GM19372 (cell line): ENCODE data around the gene SEMA6D.
"Not testable (repeated sequence)": the region's sequence is repeated elsewhere in the genome, so short reads cannot be mapped to it uniquely, and the experiment has no call there.

ENCODE experiments used
- ATAC-seq: cut with Tn5 transposase; IDR thresholded peaks from one replicate; pipeline ENCODE4 v1.9.1; 2021; ENCODE audit warnings: mild to moderate bottlenecking, low read depth, moderate library complexity; ENCODE audit not compliant: unreplicated experiment

Gene SEMA6D

GRCh38 chr15:47715856-47716445, 1.4 kb upstream of the SEMA6D start:
- no peak for ATAC-seq

- ATAC-seq: no peak
Measured at GRCh38 chr15:47716516-47716915, 789 bp upstream of the SEMA6D start.

- ATAC-seq: no peak
Measured at GRCh38 chr15:47718497-47719437, 1.5 kb downstream of the SEMA6D start.

- no peak for ATAC-seq
Measured at GRCh38 chr15:47719730-47720129, 2.4 kb downstream of the SEMA6D start.

GRCh38 chr15:47720555-47720954, 3.2 kb downstream of the SEMA6D start:
- ATAC-seq: no peak

GRCh38 chr15:47721676-47722075, 4.4 kb downstream of the SEMA6D start:
- no peak for ATAC-seq

- no peak for ATAC-seq
Measured at GRCh38 chr15:47724346-47724745, 7.0 kb downstream of the SEMA6D start.

- ATAC-seq: no peak
Measured at GRCh38 chr15:47725051-47725450, 7.7 kb downstream of the SEMA6D start.

GRCh38 chr15:47725906-47726305, 8.6 kb downstream of the SEMA6D start:
- no peak for ATAC-seq

GRCh38 chr15:47726399-47726823, 9.1 kb downstream of the SEMA6D start:
- no peak for ATAC-seq

- ATAC-seq: no peak
Measured at GRCh38 chr15:47727137-47727536, 9.8 kb downstream of the SEMA6D start.

GRCh38 chr15:47727676-47728075, 10.4 kb downstream of the SEMA6D start:
- ATAC-seq: no peak

GRCh38 chr15:47728426-47728825, 11.1 kb downstream of the SEMA6D start:
- ATAC-seq: no peak

- no peak for ATAC-seq
Measured at GRCh38 chr15:47728886-47729285, 11.6 kb downstream of the SEMA6D start.

GRCh38 chr15:47731230-47731629, 13.9 kb downstream of the SEMA6D start:
- no peak for ATAC-seq

- no peak for ATAC-seq
Measured at GRCh38 chr15:47732248-47732647, 14.9 kb downstream of the SEMA6D start.

- no peak for ATAC-seq
Measured at GRCh38 chr15:47733085-47733484, 15.8 kb downstream of the SEMA6D start.

GRCh38 chr15:47736143-47736786, 19.0 kb downstream of the SEMA6D start:
- ATAC-seq: no peak

GRCh38 chr15:47737477-47737876, 20.2 kb downstream of the SEMA6D start:
- no peak for ATAC-seq

- not testable (repeated sequence) for ATAC-seq
Measured at GRCh38 chr15:47738144-47738825, 21.0 kb downstream of the SEMA6D start.

- no peak for ATAC-seq
Measured at GRCh38 chr15:47741082-47741481, 23.8 kb downstream of the SEMA6D start.
